Mucosa of descending colon (tissue), 3 donors: ENCODE results near the gene TMEM178A. TPM values are rescaled to one million over a fixed set of nuclear protein-coding genes. Genes with fewer than 3 reads are reported as not detected.

Source experiments
- ATAC-seq: fragments of 200-7000 bp; cut with Tn5 transposase; one replicate; pipeline ENCODE4 v1.9.1; 2020; ENCODE audit warnings: mild to moderate bottlenecking, moderate library complexity
- DNase-seq, 3 donors: peaks; one replicate each; pipeline ENCODE4 v3.0.0-alpha.2; 2020
- H3K36me3 ChIP-seq: fragments of 200-600 bp; one replicate; pipeline ENCODE4 v1.8.0; 2021; ENCODE audit warnings: low read depth, mild to moderate bottlenecking
- H3K4me1 ChIP-seq: fragments of 200-600 bp; one replicate; pipeline ENCODE4 v1.8.0; 2021; ENCODE audit warnings: low read depth, mild to moderate bottlenecking
- H3K4me3 ChIP-seq: fragments of 200-600 bp; one replicate; pipeline ENCODE4 v1.8.0; 2021; ENCODE audit warnings: mild to moderate bottlenecking
- H3K9me3 ChIP-seq: fragments of 200-600 bp; one replicate; pipeline ENCODE4 v1.8.0; 2021; ENCODE audit warnings: mild to moderate bottlenecking
- intact Hi-C, 2 donors: fragments of 100-400 bp; cut with DNase I in 1 of 2; cut with micrococcal nuclease in 1 of 2; formaldehyde crosslinking; loops; one replicate each; pipeline versions ENCODE4 v1.11.0 to v1.11.1; 2022; cut with DNase I, micrococcal nuclease
- total RNA-seq, 3 donors: library from RNA; stranded (reverse); fragmentation: NEBNext Ultra II Directional in 2 of 3; extraction: Animal tissue kit (Norgen Biotek cat#: 25700) in 2 of 3; gene quantifications; one replicate each; pipeline versions ENCODE4 v1.2.1 to v1.2.4, GENCODE V29; 2021 to 2023
- TF ChIP-seq, protein P1 (sequence below): fragments of 200-600 bp; IDR thresholded peaks from one replicate; pipeline ENCODE4 v1.8.0; 2022; ENCODE audit warnings: antibody characterized with exemption, mild to moderate bottlenecking
- donor health status: DM: no; HTN: no; CAD: no; lungs with moderate emphysema.
- donor health status: DM: no; HTN: no; CAD: no.
- donor health status: DM: no; HTN: yes; CAD: no.

Gene TMEM178A
- total RNA-seq, 3 donors from 2014 or later, result 1.0 to 3.9 (median 1.2) TPM

DNA sequence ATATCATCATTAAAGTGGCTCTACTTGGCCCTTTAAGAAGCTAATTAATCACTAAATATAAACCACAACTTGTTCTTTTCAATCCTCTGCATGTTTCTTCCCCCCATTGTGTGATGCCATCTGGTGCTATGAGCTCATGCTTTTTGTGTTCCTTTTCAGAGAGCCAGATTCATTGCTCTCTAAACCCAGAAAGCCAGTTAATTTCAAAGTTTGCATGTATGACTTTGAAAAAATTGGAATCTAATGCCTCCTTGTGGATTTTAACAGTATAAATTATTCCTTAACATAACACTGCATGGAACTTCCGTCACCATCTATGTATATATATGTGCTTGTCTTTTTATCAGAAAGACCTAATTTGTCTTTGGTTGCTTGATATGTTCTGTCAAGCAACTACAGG, 31.1 kb downstream of the TMEM178A start:
- Histone ChIP-seq H3K4me3 (no peak overlapping the region), H3K4me1 (no peaks in the 10 kb centered on the region), H3K36me3 (no peaks in the 10 kb centered on the region), H3K9me3 (peaks cover 12% of the 10 kb centered on the region)
- DNase-seq (no peak), ATAC-seq (no peak)
- TF ChIP-seq, protein P1, sequence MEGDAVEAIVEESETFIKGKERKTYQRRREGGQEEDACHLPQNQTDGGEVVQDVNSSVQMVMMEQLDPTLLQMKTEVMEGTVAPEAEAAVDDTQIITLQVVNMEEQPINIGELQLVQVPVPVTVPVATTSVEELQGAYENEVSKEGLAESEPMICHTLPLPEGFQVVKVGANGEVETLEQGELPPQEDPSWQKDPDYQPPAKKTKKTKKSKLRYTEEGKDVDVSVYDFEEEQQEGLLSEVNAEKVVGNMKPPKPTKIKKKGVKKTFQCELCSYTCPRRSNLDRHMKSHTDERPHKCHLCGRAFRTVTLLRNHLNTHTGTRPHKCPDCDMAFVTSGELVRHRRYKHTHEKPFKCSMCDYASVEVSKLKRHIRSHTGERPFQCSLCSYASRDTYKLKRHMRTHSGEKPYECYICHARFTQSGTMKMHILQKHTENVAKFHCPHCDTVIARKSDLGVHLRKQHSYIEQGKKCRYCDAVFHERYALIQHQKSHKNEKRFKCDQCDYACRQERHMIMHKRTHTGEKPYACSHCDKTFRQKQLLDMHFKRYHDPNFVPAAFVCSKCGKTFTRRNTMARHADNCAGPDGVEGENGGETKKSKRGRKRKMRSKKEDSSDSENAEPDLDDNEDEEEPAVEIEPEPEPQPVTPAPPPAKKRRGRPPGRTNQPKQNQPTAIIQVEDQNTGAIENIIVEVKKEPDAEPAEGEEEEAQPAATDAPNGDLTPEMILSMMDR, result no peak
- intact Hi-C loops, result no loop called here

DNA sequence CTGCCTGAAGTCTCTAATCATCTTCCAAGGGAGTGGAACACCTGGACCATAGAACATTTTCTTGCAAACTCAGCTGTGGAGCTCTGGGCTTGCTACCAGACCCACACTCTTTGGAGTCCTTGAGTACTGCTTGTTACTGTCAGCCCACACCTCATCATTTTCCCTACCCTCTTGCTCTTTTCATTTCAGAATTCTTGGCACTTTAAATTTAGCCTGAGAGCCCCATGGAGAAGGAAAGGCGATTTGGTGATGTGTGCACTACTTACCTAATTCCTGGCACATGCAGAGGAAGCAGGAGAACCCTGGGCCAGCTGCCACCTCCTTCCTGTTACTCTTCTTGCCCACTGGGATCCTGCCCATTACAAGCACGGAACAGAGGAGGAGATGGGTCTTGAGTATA, 31.7 kb downstream of the TMEM178A start:
- DNase-seq, result no peak
- H3K36me3 ChIP-seq, result no peaks in the 10 kb centered on the region
- H3K4me3 ChIP-seq, result no peak overlapping the region
- intact Hi-C loops, result no loop called here
- no peaks in the 10 kb centered on the region for H3K4me1 ChIP-seq
- peaks cover 17% of the 10 kb centered on the region for H3K9me3 ChIP-seq
- TF ChIP-seq, protein P1, result no peak
- no peak for ATAC-seq

GRCh38 chr2:39701137-39701536, 35.4 kb downstream of the TMEM178A start:
- DNase-seq, result no peak

DNA sequence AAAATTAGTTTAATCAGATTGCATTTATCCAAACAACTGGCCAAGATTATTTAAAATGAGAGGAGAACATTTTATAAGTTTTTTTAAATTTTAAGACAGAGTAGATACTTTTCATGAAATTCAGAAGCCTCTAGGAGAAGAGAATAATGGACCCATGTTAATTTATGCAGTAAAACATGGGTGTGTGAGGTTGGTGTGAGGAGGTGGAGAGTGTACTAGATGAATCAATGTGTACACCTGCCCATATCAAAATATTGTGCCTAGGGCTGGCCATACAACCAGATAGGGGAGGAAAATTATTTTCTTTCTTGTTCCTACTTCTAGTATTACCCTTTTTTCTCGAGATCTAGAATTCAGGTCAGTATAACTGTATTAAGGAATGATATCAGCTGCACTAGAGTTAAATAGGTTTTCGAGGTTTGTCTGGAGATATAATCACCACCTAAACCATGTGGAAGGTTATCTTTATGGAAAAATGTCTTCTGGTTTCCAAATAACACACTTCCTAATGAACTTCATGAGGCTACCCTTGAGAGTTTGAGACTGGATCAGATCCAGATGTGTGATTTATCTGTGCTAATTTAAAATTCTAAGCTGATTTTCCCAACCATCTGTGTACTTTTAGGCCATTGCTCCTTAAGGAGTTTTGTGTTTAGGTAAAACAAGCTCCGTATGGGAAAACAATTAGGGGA, 37.6 kb downstream of the TMEM178A start:
- Histone ChIP-seq H3K36me3 (no peaks in the 10 kb centered on the region), H3K4me1 (no peaks in the 10 kb centered on the region), H3K9me3 (peaks cover 17% of the 10 kb centered on the region), H3K4me3 (no peak overlapping the region)
- TF ChIP-seq, protein P1, result no peak
- intact Hi-C loops, result no loop called here
- ATAC-seq (no peak), DNase-seq (no peak)

More at GRCh38 chr2:39701137-39701536, 35.4 kb downstream of the TMEM178A start:
- ATAC-seq, result no peak
- no peaks in the 10 kb centered on the region for H3K36me3 ChIP-seq
- intact Hi-C loops, result no loop called here
- H3K9me3 ChIP-seq, result peaks cover 17% of the 10 kb centered on the region
- no peaks in the 10 kb centered on the region for H3K4me1 ChIP-seq
- no peak overlapping the region for H3K4me3 ChIP-seq
- TF ChIP-seq, protein P1, result no peak

DNA sequence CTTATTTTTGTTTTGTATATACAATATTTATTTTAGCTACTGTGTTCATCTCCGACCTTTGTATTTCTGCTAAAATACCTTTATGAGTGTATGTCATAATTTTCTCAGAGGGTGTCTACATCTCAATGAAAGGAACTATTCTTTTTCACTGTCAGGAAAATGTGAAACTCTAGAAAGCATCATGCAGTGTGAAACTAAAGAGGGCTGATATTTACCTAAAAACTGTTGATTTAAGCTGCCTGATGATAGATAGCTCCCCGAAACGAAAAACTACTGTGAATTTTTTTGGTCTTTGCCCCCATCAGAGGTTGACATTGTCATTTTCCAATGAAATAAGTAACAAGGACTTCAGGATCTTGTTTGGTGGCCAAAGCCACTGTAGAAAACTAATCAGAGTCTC, 38.8 kb downstream of the TMEM178A start:
- Histone ChIP-seq H3K4me1 (no peaks in the 10 kb centered on the region), H3K9me3 (peaks cover 17% of the 10 kb centered on the region), H3K4me3 (no peak overlapping the region), H3K36me3 (no peaks in the 10 kb centered on the region)
- TF ChIP-seq, protein P1, result no peak
- no peak for ATAC-seq
- no peak for DNase-seq
- intact Hi-C loops, result no loop called here
